SK-N-MC (cell line): ENCODE results near the gene TTC1.

ENCODE experiments used
- EZH2 ChIP-seq: fragments of 200-600 bp; sonication (generic); IDR thresholded peaks from one replicate; pipeline ENCODE4 v1.6.1; 2017; ENCODE audit warnings: antibody characterized with exemption
- FOXP2 ChIP-seq: optimal IDR thresholded peaks from 2 replicates; pipeline ENCODE3; 2011; ENCODE audit warnings: mild to moderate bottlenecking, moderate library complexity; ENCODE audit not compliant: insufficient read depth; ENCODE audit errors: extremely low read length, control extremely low read depth
- POLR2AphosphoS5 ChIP-seq: IDR thresholded peaks from 2 replicates; pipeline ENCODE4 v1.6.1; 2012; ENCODE audit warnings: mild to moderate bottlenecking, low read depth, low read length, borderline replicate concordance

DNA sequence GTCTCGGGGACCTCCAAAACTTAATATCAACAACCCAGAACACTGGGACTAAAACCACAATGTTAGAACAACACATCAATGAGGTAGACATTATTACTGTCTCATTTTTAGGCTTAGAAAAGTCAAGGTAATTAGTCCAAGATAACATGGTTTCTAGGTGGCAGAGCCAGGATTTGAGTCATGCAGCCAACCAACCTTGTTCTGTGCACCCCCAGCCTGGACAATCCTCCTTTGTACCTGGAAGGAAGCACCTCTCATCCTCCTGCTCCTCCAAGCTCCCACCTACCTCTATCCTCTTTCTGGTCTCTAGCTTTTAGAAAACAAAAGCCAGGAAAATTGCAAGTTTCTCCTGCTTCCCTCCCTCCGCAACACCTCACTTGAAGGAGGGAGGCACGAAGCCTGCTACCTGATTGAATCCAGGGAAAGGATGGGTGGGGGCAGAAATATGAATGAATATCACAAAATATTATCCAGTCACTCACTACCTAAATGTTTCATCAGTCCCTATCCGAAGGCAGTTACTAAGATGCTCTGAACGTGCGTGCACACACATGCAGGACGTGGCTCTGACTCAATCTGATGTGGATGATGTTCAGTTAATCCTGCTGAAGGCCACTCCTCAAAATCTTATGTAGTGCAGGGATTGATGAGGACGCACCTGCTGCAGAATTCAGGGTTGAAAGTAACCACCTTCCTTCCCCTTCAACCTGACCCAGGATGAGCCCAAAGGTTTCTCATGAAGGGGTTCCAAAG, 26.3 kb upstream of the TTC1 start:
- no peak for TF ChIP-seq EZH2
- TF ChIP-seq POLR2AphosphoS5: no peak
- no peak for TF ChIP-seq FOXP2
